Natural killer cell (primary cell): ENCODE measurements around the gene TMEM141. TPM values are rescaled to one million over a fixed set of nuclear protein-coding genes. Genes with fewer than 3 reads are reported as not detected.

Source experiments
- ATAC-seq, 3 donors: fragments of 150-1000 bp in 2 of 3; fragments of 200-7000 bp in 1 of 3; cut with Tn5 transposase; 1 replicate in 1 of 3; 2 replicates in 2 of 3; pipeline ENCODE4 v1.10.0; 2021; ENCODE audit warnings: mild to moderate bottlenecking in 2 of 3, moderate library complexity in 2 of 3
- DNase-seq, 2 donors: peaks; one replicate each; pipeline versions ENCODE4 v3.0.0 to v3.0.0-alpha.2; 2013 to 2021; ENCODE audit warnings: mixed read lengths in 1 of 2
- H3K27ac ChIP-seq: one replicate; pipeline ENCODE4 v1.5.1; 2013; ENCODE audit warnings: mild to moderate bottlenecking, low read length
- H3K27me3 ChIP-seq: one replicate; pipeline ENCODE4 v1.6.1; 2013; ENCODE audit warnings: low read length; ENCODE audit not compliant: control insufficient read depth, insufficient read depth
- H3K36me3 ChIP-seq: one replicate; pipeline ENCODE4 v1.6.1; 2013; ENCODE audit warnings: low read length; ENCODE audit not compliant: control insufficient read depth, insufficient read depth
- H3K4me1 ChIP-seq: one replicate; pipeline ENCODE4 v1.6.1; 2013; ENCODE audit warnings: low read length; ENCODE audit not compliant: control insufficient read depth, insufficient read depth
- H3K4me3 ChIP-seq: one replicate; pipeline ENCODE4 v1.5.1; 2013; ENCODE audit warnings: low read length
- H3K9me3 ChIP-seq: one replicate; pipeline ENCODE4 v1.6.1; 2013; ENCODE audit warnings: low read length; ENCODE audit not compliant: control insufficient read depth, insufficient read depth
- H3K27ac Mint-ChIP-seq, 2 donors: one replicate each; pipeline ENCODE4 v1.8.0; 2022; ENCODE audit warnings: mild to moderate bottlenecking in 2 of 2, mixed read lengths in 2 of 2, moderate library complexity in 1 of 2
- H3K27me3 Mint-ChIP-seq, 2 donors: one replicate each; pipeline ENCODE4 v1.8.0; 2022; ENCODE audit warnings: low read depth in 2 of 2, mixed read lengths in 2 of 2
- H3K36me3 Mint-ChIP-seq: one replicate; pipeline ENCODE4 v1.8.0; 2022; ENCODE audit warnings: mixed read lengths
- H3K4me1 Mint-ChIP-seq, 2 donors: one replicate each; pipeline ENCODE4 v1.8.0; 2022; ENCODE audit warnings: mixed read lengths in 2 of 2
- H3K4me3 Mint-ChIP-seq: one replicate; pipeline ENCODE4 v1.8.0; 2022; ENCODE audit warnings: mild to moderate bottlenecking, moderate library complexity, mixed read lengths
- H3K9me3 Mint-ChIP-seq, 2 donors: one replicate each; pipeline ENCODE4 v1.8.0; 2022; ENCODE audit warnings: mixed read lengths in 2 of 2
- WGBS: methylation state at CpG from one replicate; pipeline ENCODE4 v1.1.7; 2013; ENCODE audit warnings: missing lambda C conversion rate; ENCODE audit not compliant: insufficient coverage; 5-methylcytosine and 5-hydroxymethylcytosine counted together
- intact Hi-C: fragments of 100-400 bp; cut with micrococcal nuclease; formaldehyde crosslinking; loops from one replicate; pipeline ENCODE4 v1.14.2; 2022
- total RNA-seq, 4 donors: library from RNA; stranded (reverse); fragments of 120-200 nt in 1 of 4; gene quantifications; one replicate each; pipeline versions ENCODE4 v1.2.3 to v1.2.4, GENCODE V29; 2013 to 2022
- TF ChIP-seq, protein P1 (sequence below): fragments of 200-600 bp; IDR thresholded peaks from one replicate; pipeline ENCODE4 v1.8.0; 2022; ENCODE audit warnings: antibody characterized with exemption

The TMEM141 gene
- total RNA-seq, 3 donors from 2014 or later (not counting 1 experiment from before 2014, with no cell fraction given) = 22.4 to 26.9 (median 26.6) TPM

DNA sequence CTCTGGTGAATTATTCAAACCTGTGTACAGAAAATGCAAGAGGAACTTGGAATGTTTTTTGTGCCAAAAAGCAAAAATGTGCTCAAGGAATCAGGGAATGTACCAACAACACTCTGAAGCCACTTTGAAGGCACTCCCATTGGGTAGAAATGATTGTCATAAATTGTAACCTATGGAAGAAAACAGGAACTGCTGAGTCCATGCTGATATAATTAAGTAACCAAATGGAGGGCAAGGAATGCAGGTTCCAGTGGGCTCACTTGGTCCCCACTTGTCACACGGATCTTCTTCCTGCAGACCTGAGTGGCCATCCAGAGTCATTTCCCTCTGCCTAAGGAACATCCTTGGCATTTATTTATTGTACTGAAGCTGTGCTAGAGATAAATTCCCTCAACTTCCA lies 39.9 kb upstream of the TMEM141 start:
- no peaks in the 10 kb centered on the region for H3K36me3 Mint-ChIP-seq
- no peaks in the 10 kb centered on the region for H3K36me3 ChIP-seq
- H3K27me3 ChIP-seq = no peaks in the 10 kb centered on the region
- H3K4me3 ChIP-seq = no peak overlapping the region
- TF ChIP-seq, protein P1, sequence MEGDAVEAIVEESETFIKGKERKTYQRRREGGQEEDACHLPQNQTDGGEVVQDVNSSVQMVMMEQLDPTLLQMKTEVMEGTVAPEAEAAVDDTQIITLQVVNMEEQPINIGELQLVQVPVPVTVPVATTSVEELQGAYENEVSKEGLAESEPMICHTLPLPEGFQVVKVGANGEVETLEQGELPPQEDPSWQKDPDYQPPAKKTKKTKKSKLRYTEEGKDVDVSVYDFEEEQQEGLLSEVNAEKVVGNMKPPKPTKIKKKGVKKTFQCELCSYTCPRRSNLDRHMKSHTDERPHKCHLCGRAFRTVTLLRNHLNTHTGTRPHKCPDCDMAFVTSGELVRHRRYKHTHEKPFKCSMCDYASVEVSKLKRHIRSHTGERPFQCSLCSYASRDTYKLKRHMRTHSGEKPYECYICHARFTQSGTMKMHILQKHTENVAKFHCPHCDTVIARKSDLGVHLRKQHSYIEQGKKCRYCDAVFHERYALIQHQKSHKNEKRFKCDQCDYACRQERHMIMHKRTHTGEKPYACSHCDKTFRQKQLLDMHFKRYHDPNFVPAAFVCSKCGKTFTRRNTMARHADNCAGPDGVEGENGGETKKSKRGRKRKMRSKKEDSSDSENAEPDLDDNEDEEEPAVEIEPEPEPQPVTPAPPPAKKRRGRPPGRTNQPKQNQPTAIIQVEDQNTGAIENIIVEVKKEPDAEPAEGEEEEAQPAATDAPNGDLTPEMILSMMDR = no peak
- peaks cover 25% of the 10 kb centered on the region for H3K4me1 ChIP-seq
- no peak overlapping the region for H3K27ac ChIP-seq
- peaks cover 10% of the 10 kb centered on the region for H3K9me3 ChIP-seq
- ATAC-seq = no peak
- WGBS = 90% methylated on average over 1 of the region's 1 CpG
- H3K4me1 Mint-ChIP-seq = no peaks in the 10 kb centered on the region
- peaks cover 5 to 6% of the 10 kb centered on the region in 2 donors for H3K9me3 Mint-ChIP-seq
- H3K27me3 Mint-ChIP-seq = peaks cover 17 to 18% of the 10 kb centered on the region in 2 donors
- no peak overlapping the region for H3K4me3 Mint-ChIP-seq
- no peak for DNase-seq
- no peak overlapping the region for H3K27ac Mint-ChIP-seq
- intact Hi-C loops = no loop called here

DNA sequence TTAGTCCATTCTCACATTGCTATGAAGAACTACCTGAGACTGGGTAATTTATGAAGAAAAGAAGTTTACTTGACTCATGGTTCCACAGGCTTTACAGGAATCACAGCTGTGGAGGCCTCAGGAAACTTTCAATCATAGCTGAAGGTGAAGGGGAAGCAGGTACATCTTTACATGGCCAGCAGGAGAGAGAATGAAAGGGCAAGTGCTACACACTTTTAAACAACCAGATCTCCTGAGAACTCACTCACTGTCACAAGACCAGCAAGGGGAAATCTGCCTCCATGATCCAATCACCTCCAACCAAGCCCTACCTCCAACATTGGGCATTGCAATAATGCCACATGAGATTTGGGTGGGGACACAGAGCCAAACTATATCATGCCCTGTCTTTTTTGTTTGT lies 39.3 kb upstream of the TMEM141 start:
- TF ChIP-seq, protein P1 = no peak
- no peak for DNase-seq
- intact Hi-C loops = no loop called here
- no peak overlapping the region for H3K4me3 ChIP-seq
- ATAC-seq = no peak
- H3K4me1 ChIP-seq = peaks cover 25% of the 10 kb centered on the region
- Mint-ChIP-seq H3K27me3 (peaks cover 17 to 18% of the 10 kb centered on the region in 2 donors), H3K9me3 (peaks cover 5 to 6% of the 10 kb centered on the region in 2 donors), H3K36me3 (no peaks in the 10 kb centered on the region), H3K4me1 (no peaks in the 10 kb centered on the region), H3K27ac (no peak overlapping the region), H3K4me3 (no peak overlapping the region)
- H3K27ac ChIP-seq = no peak overlapping the region
- H3K36me3 ChIP-seq = no peaks in the 10 kb centered on the region
- H3K27me3 ChIP-seq = no peaks in the 10 kb centered on the region
- H3K9me3 ChIP-seq = peaks cover 10% of the 10 kb centered on the region

DNA sequence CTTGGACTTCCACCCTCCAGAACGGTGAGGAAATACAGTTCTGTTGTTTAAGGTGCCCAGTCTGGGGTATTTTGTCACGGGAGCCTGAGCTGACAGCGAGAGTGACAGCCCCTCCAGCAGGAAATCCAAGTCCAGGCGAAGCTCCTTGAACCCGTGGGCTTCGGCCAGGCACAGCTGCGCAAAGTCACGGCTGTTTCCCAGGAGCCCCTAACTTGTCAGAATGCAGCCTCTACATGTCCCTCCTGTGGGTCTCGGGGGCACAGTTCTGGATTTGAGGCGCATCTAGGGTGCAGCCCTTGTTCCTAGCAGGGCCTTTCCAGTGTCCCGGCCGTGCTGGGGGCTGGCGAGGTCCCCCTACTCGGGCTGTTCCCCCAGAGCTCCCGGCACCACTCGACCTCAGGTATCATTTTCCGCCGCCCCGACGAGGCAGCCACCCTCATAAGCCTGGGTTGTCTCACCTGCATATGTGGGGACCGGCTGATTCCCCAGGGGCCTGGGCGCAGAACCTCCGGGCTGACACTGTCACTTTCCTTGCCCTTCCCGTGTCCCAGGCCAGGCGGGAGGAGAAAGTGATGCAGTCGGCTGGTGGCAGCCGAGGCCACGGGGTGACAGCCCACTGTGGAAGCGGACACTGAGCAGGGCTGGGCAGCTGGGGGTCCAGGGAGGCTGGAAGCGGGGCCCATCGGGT lies 37.6 kb upstream of the TMEM141 start:
- Histone ChIP-seq H3K27me3 (no peaks in the 10 kb centered on the region), H3K4me3 (no peak overlapping the region), H3K9me3 (peaks cover 10% of the 10 kb centered on the region), H3K27ac (no peak overlapping the region), H3K36me3 (no peaks in the 10 kb centered on the region), H3K4me1 (peaks cover 31% of the 10 kb centered on the region)
- no peak overlapping the region for H3K27ac Mint-ChIP-seq
- intact Hi-C loops = no loop called here
- peaks cover 12 to 18% of the 10 kb centered on the region in 2 donors for H3K27me3 Mint-ChIP-seq
- no peak overlapping the region for H3K4me3 Mint-ChIP-seq
- H3K4me1 Mint-ChIP-seq = no peaks in the 10 kb centered on the region
- no peaks in the 10 kb centered on the region for H3K36me3 Mint-ChIP-seq
- no peak for DNase-seq
- peaks cover 5 to 6% of the 10 kb centered on the region in 2 donors for H3K9me3 Mint-ChIP-seq
- WGBS = 91% methylated on average over 31 of the region's 31 CpGs
- TF ChIP-seq, protein P1 = no peak
- ATAC-seq = no peak
